NB4 (cell line): ENCODE results near the gene SLC39A11.

Source experiments
- DNase-seq: peaks from one replicate; pipeline ENCODE4 v3.0.0; 2010; ENCODE audit warnings: low read depth
- H3K4me3 ChIP-seq: one replicate; pipeline ENCODE4 v1.5.1; 2011; ENCODE audit warnings: mild to moderate bottlenecking, low read depth, low read length, moderate library complexity
- MAX ChIP-seq: IDR thresholded peaks from 2 replicates; pipeline ENCODE4 v1.6.1; 2011; ENCODE audit warnings: low read depth, low read length
- MYC ChIP-seq: IDR thresholded peaks from 2 replicates; pipeline ENCODE4 v1.6.1; 2011; ENCODE audit warnings: low read depth, low read length
- POLR2A ChIP-seq: IDR thresholded peaks from 2 replicates; pipeline ENCODE4 v1.6.1; 2011; ENCODE audit warnings: mild to moderate bottlenecking; ENCODE audit not compliant: insufficient read length; ENCODE audit errors: extremely low read depth
- TF ChIP-seq, protein P1 (sequence below): IDR thresholded peaks from one replicate; pipeline ENCODE4 v1.5.1; 2012; ENCODE audit warnings: low read depth, low read length

SLC39A11 gene

GRCh38 chr17:72737151-72737690 is 355.3 kb downstream of the SLC39A11 start:
- no peak overlapping the region for H3K4me3 ChIP-seq
- DNase-seq, result no peak
- TF ChIP-seq, protein P1, sequence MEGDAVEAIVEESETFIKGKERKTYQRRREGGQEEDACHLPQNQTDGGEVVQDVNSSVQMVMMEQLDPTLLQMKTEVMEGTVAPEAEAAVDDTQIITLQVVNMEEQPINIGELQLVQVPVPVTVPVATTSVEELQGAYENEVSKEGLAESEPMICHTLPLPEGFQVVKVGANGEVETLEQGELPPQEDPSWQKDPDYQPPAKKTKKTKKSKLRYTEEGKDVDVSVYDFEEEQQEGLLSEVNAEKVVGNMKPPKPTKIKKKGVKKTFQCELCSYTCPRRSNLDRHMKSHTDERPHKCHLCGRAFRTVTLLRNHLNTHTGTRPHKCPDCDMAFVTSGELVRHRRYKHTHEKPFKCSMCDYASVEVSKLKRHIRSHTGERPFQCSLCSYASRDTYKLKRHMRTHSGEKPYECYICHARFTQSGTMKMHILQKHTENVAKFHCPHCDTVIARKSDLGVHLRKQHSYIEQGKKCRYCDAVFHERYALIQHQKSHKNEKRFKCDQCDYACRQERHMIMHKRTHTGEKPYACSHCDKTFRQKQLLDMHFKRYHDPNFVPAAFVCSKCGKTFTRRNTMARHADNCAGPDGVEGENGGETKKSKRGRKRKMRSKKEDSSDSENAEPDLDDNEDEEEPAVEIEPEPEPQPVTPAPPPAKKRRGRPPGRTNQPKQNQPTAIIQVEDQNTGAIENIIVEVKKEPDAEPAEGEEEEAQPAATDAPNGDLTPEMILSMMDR, result no peak
- no peak for TF ChIP-seq MYC
- TF ChIP-seq POLR2A, result no peak
- no peak for TF ChIP-seq MAX

GRCh38 chr17:72735592-72735991 is 356.9 kb downstream of the SLC39A11 start:
- H3K4me3 ChIP-seq, result no peak overlapping the region
- TF ChIP-seq MAX, result no peak
- TF ChIP-seq, protein P1, result no peak
- TF ChIP-seq MYC, result no peak
- TF ChIP-seq POLR2A, result no peak
- DNase-seq, result no peak

DNA sequence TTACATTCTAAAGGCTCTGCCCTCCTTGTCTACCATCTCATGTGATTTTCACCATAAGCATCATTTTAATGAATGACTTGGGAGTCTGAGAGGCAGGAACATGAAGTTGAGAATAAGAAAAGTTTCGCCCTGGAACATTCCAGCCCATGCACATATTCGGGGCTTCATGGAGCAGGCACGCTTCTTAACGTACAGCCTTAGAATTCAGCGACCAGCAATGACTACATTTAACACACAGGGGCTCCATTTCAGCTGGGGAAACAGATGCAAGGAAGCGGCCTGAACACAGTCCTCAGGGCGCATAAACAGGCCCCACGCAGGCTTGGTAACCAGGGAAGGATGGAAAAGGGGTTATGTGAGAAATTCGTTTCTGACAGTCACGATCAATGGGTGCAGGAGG is 357.4 kb downstream of the SLC39A11 start:
- no peak for DNase-seq
- TF ChIP-seq POLR2A, result no peak
- TF ChIP-seq, protein P1, result no peak
- TF ChIP-seq MAX, result no peak
- TF ChIP-seq MYC, result no peak
- no peak overlapping the region for H3K4me3 ChIP-seq

GRCh38 chr17:72734613-72735012 is 357.9 kb downstream of the SLC39A11 start:
- TF ChIP-seq, protein P1, result no peak
- no peak for TF ChIP-seq MAX
- no peak for TF ChIP-seq MYC
- TF ChIP-seq POLR2A, result no peak
- no peak overlapping the region for H3K4me3 ChIP-seq
- no peak for DNase-seq

- TF ChIP-seq POLR2A, result no peak
- TF ChIP-seq, protein P1, result no peak
- no peak for TF ChIP-seq MYC
- TF ChIP-seq MAX, result no peak
- DNase-seq, result no peak
- no peak overlapping the region for H3K4me3 ChIP-seq
Measured at GRCh38 chr17:72733619-72734282, 358.7 kb downstream of the SLC39A11 start.
